Measurements from ENCODE around the gene CEP192.

CEP192 gene

DNA sequence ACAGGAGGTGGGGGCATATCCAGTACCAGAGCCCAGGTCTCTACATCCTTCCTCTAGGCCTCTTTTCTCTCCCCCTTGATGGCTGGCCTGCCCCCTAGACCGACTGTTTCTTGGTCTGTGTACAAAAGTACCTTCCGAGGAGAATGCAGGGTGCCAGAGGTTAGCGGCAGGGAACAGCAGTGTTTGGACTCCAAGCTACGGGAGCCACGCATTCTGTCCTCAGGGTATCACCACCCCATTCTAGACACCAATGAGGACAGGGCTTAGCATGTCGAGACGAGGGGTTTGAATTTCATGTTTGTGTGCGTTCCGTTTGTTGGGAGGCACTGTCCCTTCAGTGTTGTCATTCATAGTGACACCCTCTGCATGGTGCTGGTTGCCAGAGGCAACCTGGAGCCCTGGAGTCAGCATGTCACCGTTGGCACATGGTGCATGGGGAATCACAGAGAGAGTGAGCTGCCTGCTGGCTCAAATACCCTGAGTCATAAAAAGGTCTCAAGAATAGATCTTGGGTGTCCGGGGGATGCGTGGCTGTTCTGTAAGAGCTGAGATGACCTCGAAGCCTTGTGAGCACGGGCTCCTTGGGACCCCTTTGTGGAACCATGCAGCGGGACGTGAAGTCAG is 170.2 kb downstream of the CEP192 start:
- H3K9me3 ChIP-seq (ENCODE audit: insufficient read depth, low read depth, low read length) = peaks cover 22% of the 10 kb centered on the region; the same call in 1 of the 2 replicates
- H3K4me2 ChIP-seq (ENCODE audit: low read depth, low read length, poor library complexity, severe bottlenecking) = no peak overlapping the region
- no peaks in the 10 kb centered on the region for H3K9me2 ChIP-seq (replicated peaks; ENCODE audit: low read depth, low read length)
- TF ChIP-seq, protein P1, sequence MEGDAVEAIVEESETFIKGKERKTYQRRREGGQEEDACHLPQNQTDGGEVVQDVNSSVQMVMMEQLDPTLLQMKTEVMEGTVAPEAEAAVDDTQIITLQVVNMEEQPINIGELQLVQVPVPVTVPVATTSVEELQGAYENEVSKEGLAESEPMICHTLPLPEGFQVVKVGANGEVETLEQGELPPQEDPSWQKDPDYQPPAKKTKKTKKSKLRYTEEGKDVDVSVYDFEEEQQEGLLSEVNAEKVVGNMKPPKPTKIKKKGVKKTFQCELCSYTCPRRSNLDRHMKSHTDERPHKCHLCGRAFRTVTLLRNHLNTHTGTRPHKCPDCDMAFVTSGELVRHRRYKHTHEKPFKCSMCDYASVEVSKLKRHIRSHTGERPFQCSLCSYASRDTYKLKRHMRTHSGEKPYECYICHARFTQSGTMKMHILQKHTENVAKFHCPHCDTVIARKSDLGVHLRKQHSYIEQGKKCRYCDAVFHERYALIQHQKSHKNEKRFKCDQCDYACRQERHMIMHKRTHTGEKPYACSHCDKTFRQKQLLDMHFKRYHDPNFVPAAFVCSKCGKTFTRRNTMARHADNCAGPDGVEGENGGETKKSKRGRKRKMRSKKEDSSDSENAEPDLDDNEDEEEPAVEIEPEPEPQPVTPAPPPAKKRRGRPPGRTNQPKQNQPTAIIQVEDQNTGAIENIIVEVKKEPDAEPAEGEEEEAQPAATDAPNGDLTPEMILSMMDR (conservative IDR thresholded peaks at IDR 0.05; ENCODE audit: low read length) = no peak
- no peak for TF ChIP-seq EZH2phosphoT487 (IDR thresholded peaks at IDR 0.05; ENCODE audit: borderline replicate concordance)
- no peak overlapping the region for H3K4me3 ChIP-seq (ENCODE audit: low read length, poor library complexity, severe bottlenecking)
- no peaks in the 10 kb centered on the region for H3F3A ChIP-seq (ENCODE audit: low read depth)
- no peaks in the 10 kb centered on the region for H3K36me3 ChIP-seq (ENCODE audit: insufficient read depth, low read length)
- no peaks in the 10 kb centered on the region for H4K20me1 ChIP-seq (ENCODE audit: insufficient read depth, low read length, poor library complexity, severe bottlenecking)
- no peak overlapping the region for H2AFZ ChIP-seq (ENCODE audit: low read length)
- no peaks in the 10 kb centered on the region for H3K79me2 ChIP-seq (ENCODE audit: insufficient read depth, low read length)
- no peaks in the 10 kb centered on the region for H3K27me3 ChIP-seq (ENCODE audit: insufficient read depth, low read length, poor library complexity, severe bottlenecking)
- no peaks in the 10 kb centered on the region for H3K4me1 ChIP-seq (ENCODE audit: insufficient read depth, low read length, poor library complexity, severe bottlenecking)
- H3K9ac ChIP-seq (ENCODE audit: low read depth, low read length, poor library complexity, severe bottlenecking) = no peak overlapping the region

- H3K36me3 ChIP-seq (ENCODE audit: insufficient read depth, low read length) = no peaks in the 10 kb centered on the region
- H3K4me3 ChIP-seq (ENCODE audit: low read length, poor library complexity, severe bottlenecking) = no peak overlapping the region
- H3F3A ChIP-seq (ENCODE audit: low read depth) = no peaks in the 10 kb centered on the region
- no peaks in the 10 kb centered on the region for H3K4me1 ChIP-seq (ENCODE audit: insufficient read depth, low read length, poor library complexity, severe bottlenecking)
- peaks cover 3% of the 10 kb centered on the region; the same call in 1 of the 2 replicates for H3K9me3 ChIP-seq (ENCODE audit: insufficient read depth, low read depth, low read length)
- no peaks in the 10 kb centered on the region for H3K9me2 ChIP-seq (replicated peaks; ENCODE audit: low read depth, low read length)
- H3K4me2 ChIP-seq (ENCODE audit: low read depth, low read length, poor library complexity, severe bottlenecking) = no peak overlapping the region
- H4K20me1 ChIP-seq (ENCODE audit: insufficient read depth, low read length, poor library complexity, severe bottlenecking) = no peaks in the 10 kb centered on the region
- TF ChIP-seq, protein P1 (conservative IDR thresholded peaks at IDR 0.05; ENCODE audit: low read length) = no peak
- no peak for TF ChIP-seq EZH2phosphoT487 (IDR thresholded peaks at IDR 0.05; ENCODE audit: borderline replicate concordance)
- no peak overlapping the region for H2AFZ ChIP-seq (ENCODE audit: low read length)
- no peaks in the 10 kb centered on the region for H3K27me3 ChIP-seq (ENCODE audit: insufficient read depth, low read length, poor library complexity, severe bottlenecking)
- H3K9ac ChIP-seq (ENCODE audit: low read depth, low read length, poor library complexity, severe bottlenecking) = no peak overlapping the region
- no peaks in the 10 kb centered on the region for H3K79me2 ChIP-seq (ENCODE audit: insufficient read depth, low read length)
Observed at GRCh38 chr18:13163167-13163927, 172.2 kb downstream of the CEP192 start.

GRCh38 chr18:13164406-13164805 is 173.2 kb downstream of the CEP192 start:
- H3K9me3 ChIP-seq (ENCODE audit: insufficient read depth, low read depth, low read length) = no peaks in the 10 kb centered on the region
- H3K79me2 ChIP-seq (ENCODE audit: insufficient read depth, low read length) = no peaks in the 10 kb centered on the region
- H3K4me3 ChIP-seq (ENCODE audit: low read length, poor library complexity, severe bottlenecking) = no peak overlapping the region
- no peaks in the 10 kb centered on the region for H3K36me3 ChIP-seq (ENCODE audit: insufficient read depth, low read length)
- H3F3A ChIP-seq (ENCODE audit: low read depth) = no peaks in the 10 kb centered on the region
- no peaks in the 10 kb centered on the region for H3K27me3 ChIP-seq (ENCODE audit: insufficient read depth, low read length, poor library complexity, severe bottlenecking)
- no peak overlapping the region for H3K4me2 ChIP-seq (ENCODE audit: low read depth, low read length, poor library complexity, severe bottlenecking)
- H4K20me1 ChIP-seq (ENCODE audit: insufficient read depth, low read length, poor library complexity, severe bottlenecking) = no peaks in the 10 kb centered on the region
- no peaks in the 10 kb centered on the region for H3K9me2 ChIP-seq (replicated peaks; ENCODE audit: low read depth, low read length)
- H3K4me1 ChIP-seq (ENCODE audit: insufficient read depth, low read length, poor library complexity, severe bottlenecking) = no peaks in the 10 kb centered on the region
- TF ChIP-seq, protein P1 (conservative IDR thresholded peaks at IDR 0.05; ENCODE audit: low read length) = no peak
- no peak for TF ChIP-seq EZH2phosphoT487 (IDR thresholded peaks at IDR 0.05; ENCODE audit: borderline replicate concordance)
- no peak overlapping the region for H3K9ac ChIP-seq (ENCODE audit: low read depth, low read length, poor library complexity, severe bottlenecking)
- H2AFZ ChIP-seq (ENCODE audit: low read length) = no peak overlapping the region
